ENCODE results near the gene CYB561D2.

Gene CYB561D2

DNA sequence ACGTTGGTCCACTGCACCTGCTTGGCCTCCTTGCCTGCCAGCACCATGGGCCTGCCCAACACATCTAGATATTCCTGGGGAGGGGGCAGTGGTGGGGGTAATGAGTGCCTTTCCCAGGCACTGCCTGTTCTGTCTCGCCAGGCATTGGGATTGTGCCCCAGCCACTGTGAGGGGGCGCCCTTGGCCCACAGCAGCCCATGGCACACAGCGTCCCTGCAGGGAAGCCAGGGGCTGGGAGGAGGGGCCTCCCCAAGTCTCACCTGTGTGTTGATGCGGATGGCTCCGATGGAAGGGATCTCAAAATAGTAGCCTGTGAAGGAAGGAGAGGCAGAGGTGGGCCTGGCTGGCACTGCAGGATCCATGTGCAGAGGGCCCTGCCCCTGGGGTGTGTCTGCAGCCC lies 27.4 kb downstream of the CYB561D2 start:
- DNase-seq (ENCODE audit: extremely low read depth, low read depth), result no peak
- TF ChIP-seq CTCF (IDR thresholded peaks at IDR 0.05; ENCODE audit: low read depth, low read length), result no peak

GRCh38 chr3:50378757-50379156 lies 28.1 kb downstream of the CYB561D2 start:
- TF ChIP-seq CTCF (IDR thresholded peaks at IDR 0.05; ENCODE audit: low read depth, low read length), result no peak
- DNase-seq (ENCODE audit: extremely low read depth, low read depth), result no peak

- no peak for TF ChIP-seq CTCF (IDR thresholded peaks at IDR 0.05; ENCODE audit: low read depth, low read length)
- DNase-seq (ENCODE audit: extremely low read depth, low read depth), result no peak
Observed at GRCh38 chr3:50380405-50381085, 29.9 kb downstream of the CYB561D2 start.

GRCh38 chr3:50381383-50381782 lies 30.7 kb downstream of the CYB561D2 start:
- DNase-seq (ENCODE audit: extremely low read depth, low read depth), result no peak
- no peak for TF ChIP-seq CTCF (IDR thresholded peaks at IDR 0.05; ENCODE audit: low read depth, low read length)

GRCh38 chr3:50382722-50383121 lies 32.1 kb downstream of the CYB561D2 start:
- no peak for TF ChIP-seq CTCF (IDR thresholded peaks at IDR 0.05; ENCODE audit: low read depth, low read length)
- DNase-seq (ENCODE audit: extremely low read depth, low read depth), result no peak

DNA sequence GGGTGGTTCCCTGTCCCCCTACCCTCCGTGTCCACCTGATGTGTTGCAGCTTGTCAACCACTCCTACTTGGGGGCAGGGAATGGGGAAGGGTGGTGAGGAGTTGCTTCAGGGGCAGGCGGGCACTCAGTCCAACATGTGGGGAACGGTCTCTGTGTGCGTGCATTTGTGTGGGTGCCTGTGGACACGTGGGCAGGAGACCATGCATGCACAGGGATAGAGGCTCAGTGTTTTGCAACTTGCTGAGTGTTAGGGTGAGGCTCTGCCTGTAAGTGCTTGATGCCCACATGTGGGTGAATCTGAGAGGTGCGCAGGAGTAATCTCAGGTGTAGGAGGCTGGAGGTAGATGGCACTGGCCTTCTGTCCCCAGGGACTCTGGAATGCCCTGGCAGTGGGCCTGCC lies 33.1 kb downstream of the CYB561D2 start:
- DNase-seq (ENCODE audit: extremely low read depth, low read depth), result no peak
- TF ChIP-seq CTCF (IDR thresholded peaks at IDR 0.05; ENCODE audit: low read depth, low read length), result no peak

DNA sequence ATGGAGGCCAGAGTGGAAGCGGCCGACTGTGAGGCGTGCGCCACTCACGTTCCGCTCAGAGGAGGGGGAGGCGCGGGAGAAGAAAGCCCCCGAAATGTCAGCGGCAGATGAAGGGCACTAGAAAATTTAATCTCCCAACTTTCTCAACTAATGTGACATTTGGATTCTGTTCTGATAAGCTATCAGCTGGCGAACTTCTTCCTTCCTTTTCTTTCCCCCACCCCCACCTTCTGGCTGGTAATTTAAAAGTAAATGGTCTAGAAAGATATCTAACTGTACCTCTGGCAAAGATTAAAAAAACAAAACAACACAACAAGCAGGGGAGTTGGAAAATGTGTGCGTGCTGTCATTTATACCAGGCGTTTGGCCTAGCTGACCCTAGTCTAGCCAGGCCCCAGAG lies 35.1 kb downstream of the CYB561D2 start:
- DNase-seq (ENCODE audit: extremely low read depth, low read depth), result no peak
- TF ChIP-seq CTCF (IDR thresholded peaks at IDR 0.05; ENCODE audit: low read depth, low read length), result no peak
